ENCODE data around the gene PPFIA1. TPM values are rescaled to one million over a fixed set of nuclear protein-coding genes. Genes with fewer than 3 reads are reported as not detected.
"Not testable (repeated sequence)": the region's sequence is repeated elsewhere in the genome, so short reads cannot be mapped to it uniquely, and the experiment has no call there.

PPFIA1 gene
- polyA plus RNA-seq, 3 donors, result 44.2 to 58.5 (median 48.2) TPM

GRCh38 chr11:70365544-70365927 lies 95.0 kb downstream of the PPFIA1 start:
- no peak for DNase-seq (ENCODE audit: extremely low read depth in 1 of 11, low read depth in 9 of 11, low spot score in 4 of 11)

- DNase-seq (ENCODE audit: extremely low read depth in 1 of 11, low read depth in 9 of 11, low spot score in 4 of 11), result no peak
Observed at GRCh38 chr11:70367071-70367470, 96.6 kb downstream of the PPFIA1 start.

- DNase-seq (ENCODE audit: extremely low read depth in 1 of 11, low read depth in 9 of 11, low spot score in 4 of 11), result no peak
Observed at GRCh38 chr11:70368961-70369360, 98.5 kb downstream of the PPFIA1 start.

GRCh38 chr11:70371241-70371640 lies 100.8 kb downstream of the PPFIA1 start:
- no peak for DNase-seq (ENCODE audit: extremely low read depth in 1 of 11, low read depth in 9 of 11, low spot score in 4 of 11)

- no peak for DNase-seq (ENCODE audit: extremely low read depth in 1 of 11, low read depth in 9 of 11, low spot score in 4 of 11)
Observed at GRCh38 chr11:70372076-70372475, 101.6 kb downstream of the PPFIA1 start.

- DNase-seq (ENCODE audit: extremely low read depth in 1 of 11, low read depth in 9 of 11, low spot score in 4 of 11), result no peak
Observed at GRCh38 chr11:70376621-70377020, 106.1 kb downstream of the PPFIA1 start.

GRCh38 chr11:70377645-70378044 lies 107.2 kb downstream of the PPFIA1 start:
- DNase-seq (ENCODE audit: extremely low read depth in 1 of 11, low read depth in 9 of 11, low spot score in 4 of 11), result no peak

- no peak for DNase-seq (ENCODE audit: extremely low read depth in 1 of 11, low read depth in 9 of 11, low spot score in 4 of 11)
Observed at GRCh38 chr11:70378506-70379134, 108.1 kb downstream of the PPFIA1 start.

GRCh38 chr11:70381350-70381749 lies 110.9 kb downstream of the PPFIA1 start:
- no peak for DNase-seq (ENCODE audit: extremely low read depth in 1 of 11, low read depth in 9 of 11, low spot score in 4 of 11)

GRCh38 chr11:70381872-70382861 lies 111.7 kb downstream of the PPFIA1 start:
- no peak for DNase-seq (ENCODE audit: extremely low read depth in 1 of 11, low read depth in 9 of 11, low spot score in 4 of 11)

- DNase-seq (ENCODE audit: extremely low read depth in 1 of 11, low read depth in 9 of 11, low spot score in 4 of 11), result no peak
Observed at GRCh38 chr11:70383664-70384565, 113.4 kb downstream of the PPFIA1 start.

- no peak for DNase-seq (ENCODE audit: extremely low read depth in 1 of 11, low read depth in 9 of 11, low spot score in 4 of 11)
Observed at GRCh38 chr11:70384566-70385152, 114.2 kb downstream of the PPFIA1 start.

- DNase-seq (ENCODE audit: extremely low read depth in 1 of 11, low read depth in 9 of 11, low spot score in 4 of 11), result no peak
Observed at GRCh38 chr11:70387564-70387963, 117.1 kb downstream of the PPFIA1 start.

- DNase-seq (ENCODE audit: extremely low read depth in 1 of 11, low read depth in 9 of 11, low spot score in 4 of 11), result no peak
Observed at GRCh38 chr11:70389201-70389600, 118.7 kb downstream of the PPFIA1 start.

GRCh38 chr11:70390882-70391281 lies 120.4 kb downstream of the PPFIA1 start:
- DNase-seq (ENCODE audit: extremely low read depth in 1 of 11, low read depth in 9 of 11, low spot score in 4 of 11), result not testable (repeated sequence)

GRCh38 chr11:70394211-70394950 lies 123.9 kb downstream of the PPFIA1 start:
- no peak for DNase-seq (ENCODE audit: extremely low read depth in 1 of 11, low read depth in 9 of 11, low spot score in 4 of 11)

- DNase-seq (ENCODE audit: extremely low read depth in 1 of 11, low read depth in 9 of 11, low spot score in 4 of 11), result no peak
Observed at GRCh38 chr11:70397336-70397982, 127.0 kb downstream of the PPFIA1 start.
